HG02852 (cell line): ENCODE data around the gene CRACR2A.

Source experiments
- ATAC-seq: cut with Tn5 transposase; IDR thresholded peaks from one replicate; pipeline ENCODE4 v1.9.1; 2021; ENCODE audit warnings: mild to moderate bottlenecking, moderate library complexity; ENCODE audit not compliant: unreplicated experiment

The CRACR2A gene

DNA sequence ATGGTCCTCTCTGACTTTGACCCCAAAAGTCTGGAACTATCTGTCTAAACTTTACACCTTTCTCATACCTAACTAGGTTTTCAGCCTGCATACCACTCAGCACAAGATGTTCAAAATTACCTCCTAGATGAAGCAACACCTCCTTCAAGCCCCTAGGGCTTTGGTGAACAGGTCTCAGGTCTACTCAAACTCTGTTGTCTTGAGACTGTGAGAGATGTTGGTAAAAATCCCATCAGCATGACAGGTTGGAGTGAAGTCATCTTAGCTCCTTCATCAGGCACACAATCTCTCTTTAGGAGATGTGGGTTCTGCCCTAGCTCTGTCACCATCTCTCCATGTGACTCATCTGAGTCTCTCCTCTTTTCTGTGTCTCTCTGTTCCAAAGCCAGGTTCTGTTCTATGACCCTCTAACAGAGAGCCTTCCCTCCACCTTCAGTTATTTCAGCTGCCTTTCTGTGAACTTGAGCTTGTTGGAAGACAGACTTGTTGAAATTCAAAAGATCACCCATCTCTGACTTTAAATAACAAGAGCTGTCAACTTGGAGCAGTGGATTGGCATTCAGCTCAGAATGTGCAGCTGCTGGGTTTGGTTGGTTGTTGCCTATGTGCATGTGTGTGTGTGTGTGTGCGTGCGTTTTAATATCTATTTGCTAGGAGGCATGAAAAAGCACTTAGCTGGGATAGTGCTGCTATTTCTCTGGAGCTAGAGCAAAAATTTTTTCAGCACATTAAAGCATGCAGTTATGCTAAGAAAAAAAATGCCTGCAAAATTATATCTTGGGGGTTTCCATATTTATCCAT lies 130.7 kb downstream of the CRACR2A start:
- no peak for ATAC-seq

DNA sequence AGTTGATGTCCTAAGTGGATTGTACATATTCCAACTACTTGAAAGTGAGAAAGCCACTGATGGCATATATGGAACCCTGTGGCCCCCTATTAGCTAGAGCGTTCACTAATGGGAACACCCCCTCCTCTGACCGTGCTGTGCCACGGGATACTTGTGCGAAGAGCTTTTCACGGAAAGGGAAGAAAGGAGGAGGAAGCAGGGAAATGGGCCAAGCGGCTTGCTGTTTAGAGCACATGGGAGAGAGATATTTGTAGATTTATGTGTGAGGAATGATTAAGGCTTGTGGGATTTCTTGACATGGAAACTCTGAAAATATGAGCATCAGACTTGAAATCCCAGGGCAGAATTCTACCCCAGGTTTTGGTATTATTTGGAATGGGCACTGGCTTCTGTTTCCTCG lies 132.1 kb downstream of the CRACR2A start:
- ATAC-seq, result no peak

DNA sequence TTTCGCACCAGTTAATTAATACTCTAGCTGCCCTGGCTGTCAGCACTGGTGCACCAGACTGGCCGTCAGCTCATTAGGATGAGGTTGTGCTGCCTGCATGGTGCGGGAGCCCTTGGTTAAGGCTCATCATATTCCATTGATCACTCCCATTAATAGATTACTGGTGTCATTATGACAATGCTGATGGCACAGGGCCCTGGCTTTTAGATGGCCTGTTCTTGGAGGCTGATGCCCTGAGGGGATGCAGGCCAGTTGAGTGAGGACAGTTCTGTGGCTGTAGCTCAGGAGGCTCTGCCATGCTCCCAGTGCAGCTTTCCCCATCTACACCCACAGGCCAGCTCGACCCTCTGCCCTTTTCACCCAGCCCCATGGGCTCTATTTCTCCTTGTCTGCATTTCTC lies 135.3 kb downstream of the CRACR2A start:
- no peak for ATAC-seq

DNA sequence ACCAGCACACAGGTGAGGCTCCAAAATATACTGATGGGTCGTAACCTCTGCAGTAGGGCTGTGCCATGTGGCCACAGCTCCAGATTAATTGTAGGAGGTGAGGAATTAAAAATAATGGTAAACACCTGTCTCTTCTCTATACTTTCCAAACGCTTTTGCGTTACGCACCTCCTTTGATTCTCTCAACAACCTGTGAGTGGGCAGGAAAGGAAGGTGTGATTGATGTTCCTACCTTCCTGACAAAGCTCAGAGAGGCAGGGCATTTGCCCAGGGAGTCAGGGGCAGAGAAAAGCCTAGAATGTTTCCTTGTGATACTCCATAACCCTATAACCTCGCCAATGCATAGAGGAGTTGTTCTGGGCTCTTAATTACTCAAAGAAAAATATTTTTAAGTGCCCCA lies 137.0 kb downstream of the CRACR2A start:
- no peak for ATAC-seq

DNA sequence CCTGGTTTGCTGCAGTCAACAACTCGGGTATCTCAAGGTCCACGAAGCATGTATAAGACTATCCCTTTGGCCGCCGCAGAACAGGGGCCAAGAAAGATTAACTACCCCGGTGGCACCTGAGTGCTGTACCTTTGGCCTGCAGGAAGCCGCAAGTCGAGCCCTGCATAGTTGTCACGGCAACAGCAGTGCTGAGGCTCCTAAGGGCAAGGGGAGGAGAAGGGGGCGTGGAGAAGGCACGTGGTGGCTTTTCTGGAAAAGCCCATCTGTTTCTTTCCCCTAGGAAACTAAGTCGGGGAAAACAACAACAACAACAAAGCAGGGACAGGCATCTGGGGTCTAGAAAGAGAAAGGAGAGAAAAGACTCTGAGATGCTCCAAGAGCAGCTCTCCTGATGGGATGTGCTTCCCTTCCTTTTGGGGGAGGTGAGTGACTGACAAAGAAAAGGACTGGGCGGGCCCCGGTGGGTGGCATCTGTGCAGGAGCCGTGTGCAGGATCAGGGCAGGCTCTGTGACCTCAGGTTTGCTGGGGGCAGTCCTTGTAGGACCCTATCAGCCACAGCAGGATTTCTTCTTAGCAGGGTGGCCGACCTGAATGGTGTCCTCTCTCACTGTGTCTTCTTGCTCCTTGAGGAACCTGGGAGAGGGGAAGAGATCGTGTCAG lies 138.0 kb downstream of the CRACR2A start:
- no peak for ATAC-seq

DNA sequence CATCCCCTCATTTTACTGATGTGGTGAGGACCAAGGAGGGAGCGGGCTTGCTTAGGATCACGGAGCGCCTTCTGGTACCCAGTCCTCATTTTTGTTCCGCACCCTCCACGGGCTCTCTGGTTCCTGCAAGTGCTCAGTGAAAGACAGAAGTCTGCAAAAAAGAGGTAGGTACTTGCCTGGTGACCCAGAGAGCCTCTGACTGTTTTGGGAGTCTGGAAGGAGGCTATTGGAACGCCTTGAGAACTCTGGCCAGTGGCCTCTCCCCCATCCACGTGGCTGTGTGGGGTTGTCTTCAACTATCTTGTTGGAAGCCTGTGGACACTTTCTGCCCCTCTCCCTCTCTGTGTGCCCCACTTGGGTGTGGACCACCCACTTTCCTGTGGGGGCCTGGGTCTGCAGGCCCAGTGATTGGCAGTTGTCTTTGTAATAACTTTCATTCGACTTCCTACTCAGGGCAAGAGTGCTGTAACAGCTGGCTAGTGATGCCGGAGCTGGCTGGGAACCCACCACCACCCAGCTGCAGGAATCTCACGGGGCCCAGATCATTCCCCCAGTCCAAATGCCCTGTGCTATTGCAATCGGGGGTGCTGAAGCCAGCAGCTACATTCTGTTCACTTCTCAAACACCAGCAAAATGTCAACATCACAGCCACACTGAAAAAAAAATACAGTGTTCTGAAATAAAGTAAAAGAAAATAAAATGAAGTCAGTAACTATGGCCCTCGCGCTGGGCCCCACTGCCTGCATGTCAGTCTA lies 139.1 kb downstream of the CRACR2A start:
- ATAC-seq, result no peak

DNA sequence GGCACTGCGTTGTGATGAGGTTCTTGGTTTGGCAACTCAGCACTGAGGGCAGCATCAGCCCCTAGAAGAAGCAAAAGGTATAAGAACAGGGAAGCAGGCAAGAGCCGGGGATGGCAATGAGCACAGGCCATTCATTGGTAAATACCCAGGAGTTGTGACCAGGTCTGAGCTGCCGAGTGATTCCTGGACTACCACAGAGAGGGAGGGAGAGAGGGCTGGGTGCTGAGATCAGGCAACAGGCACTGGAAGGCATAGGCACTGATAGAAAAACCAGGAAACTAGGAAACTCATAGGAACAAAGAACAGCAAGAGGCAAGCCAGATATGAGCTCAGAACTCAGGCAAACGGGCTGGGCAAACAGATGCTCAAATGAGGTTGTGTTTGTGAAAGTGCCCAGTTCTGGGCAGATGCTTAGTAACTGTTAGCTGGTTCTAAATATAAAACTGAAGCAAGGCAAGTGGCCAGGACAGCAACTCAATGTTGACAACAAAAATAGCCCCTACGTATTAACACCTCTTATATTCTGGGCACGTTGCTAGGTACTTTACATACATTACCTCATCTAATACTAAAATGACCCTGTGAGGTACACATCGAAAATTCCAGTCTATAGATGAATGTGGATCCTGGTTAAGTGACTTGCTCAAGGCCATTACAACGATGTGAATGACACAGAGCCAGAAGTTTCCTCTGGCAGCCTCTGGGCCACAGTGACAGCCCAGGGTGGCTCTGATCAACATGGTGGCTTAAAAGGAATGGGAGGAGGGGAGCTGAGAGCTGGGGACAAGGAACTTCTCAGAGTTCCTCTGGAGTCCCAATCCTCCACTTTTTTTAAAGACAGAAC lies 140.8 kb downstream of the CRACR2A start:
- ATAC-seq, result no peak

DNA sequence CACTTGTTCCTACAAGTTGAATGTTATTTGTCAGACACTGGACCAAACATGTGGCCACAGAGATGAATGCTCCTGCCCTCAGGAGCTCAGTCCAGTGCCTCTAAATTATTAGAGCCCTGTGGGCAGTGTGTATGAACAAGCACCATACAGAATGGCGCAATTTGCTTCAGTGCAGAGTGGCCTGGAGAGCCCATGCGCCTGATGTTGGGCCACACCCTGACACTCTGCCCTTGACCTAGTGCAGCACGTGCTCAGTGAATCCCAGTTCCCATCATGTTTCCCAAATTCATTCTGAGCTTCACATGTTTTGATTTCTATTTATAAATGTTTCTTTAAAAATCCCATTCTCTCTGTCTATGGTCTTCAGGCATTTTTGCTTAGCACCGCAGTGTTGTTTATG lies 145.1 kb downstream of the CRACR2A start:
- ATAC-seq, result no peak

DNA sequence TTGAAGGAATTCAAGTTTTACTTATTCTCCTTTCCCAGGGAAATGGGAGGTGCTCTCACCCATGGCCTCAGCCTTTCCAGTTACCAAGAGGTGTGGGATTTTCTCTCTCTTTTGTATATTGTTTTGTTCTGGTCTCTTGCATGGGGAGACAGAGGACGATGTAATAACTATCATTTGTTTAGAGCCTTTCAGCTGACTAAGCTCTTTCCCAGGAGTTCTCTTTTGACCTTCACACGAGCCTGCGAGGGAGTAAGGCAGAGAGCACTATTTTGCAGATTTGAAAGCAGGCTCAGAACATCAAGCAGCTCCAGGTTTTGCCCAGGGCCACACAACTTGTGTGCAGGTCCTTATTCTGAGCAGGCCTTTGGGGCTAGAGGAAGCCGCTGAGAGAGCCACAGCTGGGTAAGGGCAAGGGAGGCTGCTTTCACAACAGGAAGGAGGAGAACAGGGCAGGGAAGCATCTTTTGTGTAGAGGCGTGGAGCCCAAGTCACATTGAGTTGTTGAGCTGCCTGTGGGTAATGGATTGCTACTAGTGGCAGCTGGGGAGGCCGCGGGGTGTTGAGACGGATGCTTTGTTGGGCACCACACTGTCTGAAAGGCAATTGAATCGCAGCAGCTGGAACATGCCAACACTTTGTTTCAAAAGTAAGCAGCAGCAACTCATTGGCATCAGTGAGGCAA lies 145.7 kb downstream of the CRACR2A start:
- ATAC-seq, result no peak

DNA sequence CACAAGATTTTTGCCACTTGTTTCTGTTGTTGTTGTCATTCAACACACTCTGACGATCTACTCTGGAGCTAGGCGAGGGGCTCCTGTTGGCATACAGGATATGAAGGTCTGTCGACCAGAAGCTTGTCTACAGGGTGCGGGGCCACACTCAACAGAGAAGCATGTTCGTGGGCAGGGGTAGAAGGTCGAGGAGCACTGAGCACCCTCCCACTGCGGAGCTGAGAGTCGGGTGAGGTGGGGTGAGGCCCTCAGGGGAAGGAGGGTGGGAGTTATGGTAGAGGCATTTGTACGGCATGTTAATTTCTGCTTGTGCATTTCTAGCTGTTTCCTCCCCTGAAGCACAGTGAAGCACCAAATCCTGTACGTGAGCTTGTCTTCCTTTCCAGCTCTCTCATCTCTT lies 146.8 kb downstream of the CRACR2A start:
- no peak for ATAC-seq

DNA sequence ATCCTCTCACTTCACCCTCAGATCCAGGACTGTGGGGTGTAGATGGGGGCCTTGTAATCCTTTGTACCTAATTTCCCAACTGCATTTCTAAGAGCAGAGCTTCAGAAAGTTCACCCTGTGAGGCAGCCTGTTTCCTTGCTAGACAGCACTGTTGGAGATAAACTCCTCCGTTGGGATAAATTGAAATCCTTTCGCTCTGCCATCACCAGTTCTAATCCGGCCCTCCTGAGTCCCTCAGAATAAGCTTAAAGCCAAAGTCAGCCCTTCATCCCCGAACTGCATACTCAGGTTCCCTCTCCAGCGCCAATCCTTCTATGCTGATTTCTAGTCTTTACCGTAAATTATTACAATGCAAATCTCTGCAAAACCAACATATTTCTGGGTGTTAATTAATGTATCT lies 147.2 kb downstream of the CRACR2A start:
- no peak for ATAC-seq

DNA sequence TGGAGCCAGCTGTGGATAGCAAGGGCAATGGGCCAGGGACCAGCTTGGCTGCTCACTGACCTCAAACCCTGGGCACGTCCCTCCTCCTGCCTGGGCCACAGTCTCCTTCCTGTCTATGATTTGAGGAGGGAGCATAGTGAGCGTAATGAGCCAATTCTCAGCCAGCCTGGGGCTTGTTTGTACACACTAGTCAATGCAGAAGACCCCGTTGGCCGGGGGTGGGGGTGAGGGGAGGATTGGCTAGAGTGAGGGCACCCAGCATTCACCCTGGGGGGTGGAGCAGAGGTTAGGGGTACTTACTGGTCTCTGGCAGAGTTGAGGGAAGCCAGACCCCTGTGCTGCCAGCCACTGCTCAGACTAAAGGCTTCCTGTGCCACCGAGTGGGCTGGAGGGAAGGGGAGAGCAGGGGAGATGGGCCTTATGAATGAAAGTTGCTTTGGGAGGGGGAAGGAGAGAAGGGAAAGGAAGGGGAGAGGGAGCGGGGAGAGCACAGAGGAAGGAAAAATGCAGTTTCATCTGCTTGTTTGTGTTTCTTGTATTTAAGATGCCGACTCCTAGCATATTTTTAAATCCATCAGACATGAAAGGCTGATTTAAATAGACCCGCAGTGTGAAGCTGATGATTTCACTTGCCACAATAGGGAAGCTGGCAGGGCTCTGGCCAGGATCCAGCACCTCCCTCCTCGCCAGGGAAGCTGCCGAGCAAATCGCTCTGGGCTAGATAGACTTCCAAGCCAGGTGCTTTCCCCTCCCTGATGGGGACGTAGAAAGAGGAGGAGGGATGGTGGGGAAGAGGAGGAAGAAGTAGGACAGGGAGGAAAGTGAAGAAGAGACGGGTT lies 147.9 kb downstream of the CRACR2A start:
- ATAC-seq, result no peak

DNA sequence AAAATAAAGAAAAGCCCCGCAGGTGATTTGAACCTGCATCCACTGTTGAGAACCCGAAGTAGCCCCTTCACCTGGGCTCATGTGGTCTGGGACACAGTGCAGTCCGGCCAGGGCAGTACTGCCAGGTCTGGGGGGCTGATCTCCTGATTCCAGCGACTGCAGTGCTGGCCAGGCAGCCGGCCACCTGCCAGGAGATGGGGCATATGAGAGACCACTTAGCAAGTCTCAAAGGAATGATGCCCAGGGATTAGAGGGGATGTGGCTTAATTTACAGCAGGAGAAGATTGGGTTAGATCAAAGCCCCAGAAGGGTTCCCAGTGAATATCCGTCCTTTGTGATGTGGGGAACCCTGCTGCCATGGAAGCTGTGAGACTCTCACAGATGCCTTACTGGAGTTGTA lies 148.6 kb downstream of the CRACR2A start:
- ATAC-seq, result no peak

DNA sequence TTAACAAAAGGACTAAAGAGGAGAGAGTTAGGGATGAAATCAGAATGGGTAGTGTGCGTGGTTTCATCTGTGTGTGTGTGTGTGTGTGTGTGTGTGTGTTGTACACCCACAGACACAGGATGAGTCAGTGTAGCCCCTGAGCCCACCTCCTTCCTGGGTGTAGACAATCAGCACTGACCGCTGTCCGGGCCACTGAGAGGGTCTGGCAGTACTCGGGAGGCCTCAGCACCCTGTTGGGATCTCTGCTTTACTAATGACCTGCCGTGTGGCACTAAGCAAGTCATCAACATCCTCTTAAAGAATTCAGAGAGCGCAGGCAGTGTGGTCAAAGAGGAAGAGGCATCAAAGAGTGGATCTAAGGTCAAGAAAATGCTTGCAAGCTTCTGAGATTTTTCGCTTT lies 149.3 kb downstream of the CRACR2A start:
- no peak for ATAC-seq

DNA sequence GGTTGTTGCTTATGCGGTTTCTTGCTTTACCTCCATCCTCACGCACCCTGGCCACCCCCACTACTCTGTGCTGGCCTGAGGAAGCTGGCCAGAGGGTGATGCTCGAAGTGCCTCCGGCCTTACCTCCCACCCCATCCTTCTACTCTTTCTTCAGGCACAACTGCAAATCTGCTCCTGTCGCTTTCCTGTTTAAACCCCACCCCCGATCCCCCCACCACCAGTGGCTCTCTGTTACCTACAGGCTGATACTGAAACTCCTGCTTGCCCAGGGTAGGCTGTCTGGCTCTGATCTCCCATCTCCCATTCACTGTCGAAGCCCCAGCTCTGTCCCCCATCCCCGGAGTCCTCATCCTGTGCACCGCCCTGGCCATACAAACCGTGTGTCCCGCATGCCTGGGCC lies 150.4 kb downstream of the CRACR2A start:
- no peak for ATAC-seq

DNA sequence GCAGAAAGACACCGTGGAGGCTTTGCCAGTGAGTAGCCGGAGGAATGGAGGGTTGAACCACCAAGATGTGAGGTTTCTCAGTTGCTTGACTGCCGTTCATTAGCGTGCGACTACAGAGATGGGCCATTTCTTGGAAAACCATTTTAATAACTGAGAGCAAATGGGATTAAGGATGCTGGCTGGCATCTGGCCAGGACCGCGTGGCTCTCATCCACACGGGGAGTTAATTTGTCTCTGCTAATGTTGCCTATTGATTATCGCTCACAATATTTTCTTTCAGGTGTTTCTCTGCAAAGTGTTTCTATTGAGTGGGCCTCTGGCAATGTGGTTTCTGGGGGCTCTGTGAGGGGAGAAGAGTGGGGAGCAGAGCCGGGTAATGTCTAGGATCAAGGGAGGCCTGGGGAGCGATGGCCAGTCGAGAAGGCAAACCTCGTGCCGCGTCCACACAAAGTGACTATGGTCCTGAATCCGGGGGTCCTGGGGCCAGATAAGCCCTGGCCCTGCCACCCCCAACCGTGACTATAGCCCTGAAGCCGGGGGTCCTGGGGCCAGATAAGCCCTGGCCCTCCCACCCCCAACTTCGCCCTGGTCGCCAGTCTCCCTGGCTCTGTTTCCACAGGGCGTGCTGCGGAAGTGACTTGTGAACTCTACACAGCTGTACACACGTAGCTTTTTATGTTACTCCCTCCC lies 151.3 kb downstream of the CRACR2A start:
- no peak for ATAC-seq

DNA sequence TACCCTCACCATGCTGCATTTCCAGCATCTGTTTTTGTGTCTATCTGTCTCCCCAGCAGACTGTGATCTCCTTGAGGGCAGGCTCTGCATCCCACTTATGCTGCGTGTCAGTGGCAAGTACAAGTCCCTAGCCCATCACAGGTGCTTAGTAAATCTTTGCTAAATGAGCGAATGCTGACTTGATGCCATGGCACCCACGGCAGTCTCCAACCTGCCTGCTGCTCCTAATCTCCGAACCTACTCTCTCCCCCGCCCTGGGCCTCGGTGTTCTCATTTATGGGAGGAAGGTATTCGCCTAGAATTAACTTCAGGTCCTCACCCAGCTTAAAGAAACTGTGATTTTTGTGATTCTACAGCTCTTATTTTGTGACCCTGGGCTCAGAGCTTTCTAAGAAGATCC lies 152.0 kb downstream of the CRACR2A start:
- ATAC-seq, result no peak

DNA sequence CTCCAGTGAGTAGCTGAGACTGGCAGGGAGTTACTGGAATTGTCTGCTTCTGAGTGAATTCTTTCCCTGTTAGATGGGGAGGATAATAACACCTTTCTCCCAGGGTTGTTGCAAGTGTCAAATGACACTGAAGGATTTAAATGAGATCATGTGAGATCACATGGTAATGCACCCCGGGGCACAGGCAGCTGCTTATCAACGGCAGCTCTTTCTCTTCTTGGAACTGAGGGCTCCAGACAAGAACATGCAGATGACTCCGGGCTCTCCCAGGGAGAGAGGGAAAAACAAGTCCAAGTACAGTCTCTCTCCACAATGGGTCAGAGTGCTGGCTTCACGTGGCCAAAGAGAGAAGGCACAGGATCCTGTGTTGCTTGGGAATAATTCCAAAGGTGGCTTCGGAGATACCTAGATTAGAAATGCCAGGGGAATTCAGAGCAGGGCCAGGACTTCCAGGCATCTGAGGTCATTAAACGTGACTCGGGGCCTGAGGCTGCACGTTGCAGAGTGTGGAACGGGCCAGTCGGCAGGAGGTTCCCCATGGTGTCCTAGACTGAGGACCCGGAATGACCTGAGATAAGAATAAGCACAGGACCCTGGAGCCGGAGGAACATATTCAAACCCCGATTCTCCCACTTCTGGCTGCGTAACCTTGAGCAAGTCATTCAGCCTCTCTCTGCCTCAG lies 152.7 kb downstream of the CRACR2A start:
- no peak for ATAC-seq
